Cardiac septum (tissue), 1 donor: ENCODE data around the gene NEURL4. TPM values are rescaled to one million over a fixed set of nuclear protein-coding genes. Genes with fewer than 3 reads are reported as not detected.
"Not testable (repeated sequence)": the region's sequence is repeated elsewhere in the genome, so short reads cannot be mapped to it uniquely, and the experiment has no call there.

Source experiments
- DNase-seq: peaks from one replicate; pipeline ENCODE4 v3.0.0-alpha.2; 2020; ENCODE audit warnings: low spot score
- intact Hi-C: fragments of 100-400 bp; cut with DNase I; formaldehyde crosslinking; loops from one replicate; pipeline ENCODE4 v1.14.0; 2022
- long read RNA-seq: library from polyadenylated mRNA; unstranded; transcript quantifications from one replicate; pipeline ENCODE4 v2.0.0, GENCODE V29; 2021
- total RNA-seq: library from RNA; stranded (reverse); fragmentation: NEBNext Ultra II Directional; extraction: Animal tissue kit (Norgen Biotek cat#: 25700); gene quantifications from one replicate; pipeline ENCODE4 v1.2.1, GENCODE V29; 2021
- donor health status: DM: no; HTN: no; CAD: no.

The NEURL4 gene
- 29.9 TPM for total RNA-seq
- long read RNA-seq, full-length matches to known transcripts: 3 of 32 reads
- long read RNA-seq, partial matches to known transcripts: 18 of 32 reads
- long read RNA-seq, other reads (novel, unspliced or antisense): 11 of 32 reads

- intact Hi-C loops: loop anchor here (1.0 to 2.0 kb wide), 2 partner anchors 20 to 22 kb away; no protein-coding TSS in a partner anchor
- DNase-seq: no peak
Measured at GRCh38 chr17:7328840-7329373, at the start of gene NEURL4. Gene NEURL4, minus strand, starts transcription at chr17:7329335. Its CDS starts 23 bp downstream, at chr17:7329312.

DNA sequence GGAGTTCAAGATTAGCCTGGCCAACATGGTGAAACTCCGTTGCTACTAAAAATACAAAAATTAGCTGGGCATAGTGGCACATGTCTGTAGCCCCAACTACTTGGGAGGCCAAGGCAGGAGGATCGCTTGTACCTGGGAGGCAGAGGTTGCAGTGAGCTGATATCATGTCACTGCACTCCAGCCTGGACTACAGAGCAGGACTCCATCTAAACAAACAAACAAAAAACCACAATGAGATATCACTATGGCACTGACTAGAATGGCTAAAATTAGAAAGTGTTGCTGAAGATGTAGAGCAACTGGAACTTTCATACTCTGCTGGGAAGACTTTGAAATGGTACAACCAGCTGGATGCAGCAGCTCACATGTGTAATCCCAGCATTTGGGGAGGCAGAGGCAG, 45.2 kb upstream of the NEURL4 start:
- no peak for DNase-seq

DNA sequence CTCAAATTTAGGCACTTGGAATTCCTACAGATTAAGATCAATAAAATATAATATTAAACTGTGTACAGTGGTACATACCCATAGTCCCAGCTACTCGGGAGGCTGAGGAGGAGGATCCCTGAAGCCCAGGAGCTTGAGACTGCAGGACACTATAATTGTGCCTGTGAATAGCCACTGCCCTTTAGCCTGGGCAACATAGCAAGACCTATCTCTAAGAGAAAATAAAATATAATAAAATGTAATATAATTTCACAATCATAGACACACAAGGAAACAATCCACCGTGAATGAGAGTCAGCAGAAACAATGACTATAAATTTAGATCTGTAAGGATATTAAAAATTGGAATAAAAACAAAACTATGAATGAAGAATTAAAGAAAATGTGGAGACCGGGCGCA, 41.7 kb upstream of the NEURL4 start:
- intact Hi-C loops: no loop called here
- no peak for DNase-seq

More for the DNA sequence above, 45.2 kb upstream of the NEURL4 start:
- intact Hi-C loops: no loop called here

- intact Hi-C loops: no loop called here
- no peak for DNase-seq
Measured at GRCh38 chr17:7369825-7370224, 40.7 kb upstream of the NEURL4 start.

DNA sequence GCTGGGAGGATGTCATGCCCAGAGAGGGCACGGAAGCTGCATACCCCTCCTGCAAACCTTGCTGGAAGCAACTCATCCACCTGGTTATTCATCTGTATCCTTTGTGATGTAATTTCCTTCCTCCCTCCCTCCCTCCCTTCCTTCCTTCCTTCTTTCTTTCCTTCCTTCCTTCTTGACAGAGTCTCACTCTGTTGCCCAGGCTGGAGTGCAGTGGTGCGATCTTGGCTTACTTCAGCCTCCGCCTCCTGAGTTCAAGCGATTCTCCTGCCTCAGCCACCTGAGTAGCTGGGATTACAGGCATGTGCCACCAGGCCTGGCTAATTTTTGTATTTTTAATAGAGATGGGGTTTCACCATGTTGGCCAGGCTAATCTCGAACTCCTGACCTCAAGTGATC, 39.5 kb upstream of the NEURL4 start:
- DNase-seq, intact Hi-C loops: not testable (repeated sequence)

DNA sequence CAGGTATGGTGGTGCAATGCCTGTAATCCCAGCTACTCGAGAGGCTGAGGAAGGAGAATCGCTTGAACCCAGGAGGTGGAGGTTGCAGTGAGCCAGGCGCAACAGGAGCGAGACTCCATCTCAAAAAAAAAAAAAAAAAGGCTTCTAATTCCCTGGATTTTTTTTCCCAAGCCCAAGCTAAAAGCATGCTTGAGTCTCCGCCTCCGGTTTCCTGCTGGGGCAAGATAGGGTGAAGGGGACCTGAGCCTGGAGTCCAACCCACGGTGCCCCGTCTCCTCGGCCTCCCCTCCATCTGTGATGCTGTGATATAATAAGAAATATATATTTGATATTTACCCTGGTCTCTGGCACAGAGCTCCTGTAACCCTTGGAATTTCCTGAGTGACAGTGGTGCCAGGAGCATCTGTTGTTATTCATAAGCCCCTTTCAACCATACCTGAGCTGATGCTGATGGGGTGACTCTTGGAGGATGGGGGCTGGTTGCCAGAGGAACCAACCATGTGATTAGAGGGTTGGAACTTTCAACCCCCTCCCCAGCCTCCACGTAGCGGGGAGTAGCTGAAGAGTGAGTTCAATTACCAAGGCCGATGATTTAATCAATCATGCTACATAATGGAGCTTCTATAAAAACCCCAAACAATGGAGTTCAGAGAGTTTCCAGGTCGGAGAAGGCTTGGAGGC, 38.9 kb upstream of the NEURL4 start:
- DNase-seq: no peak
- intact Hi-C loops: no loop called here

- intact Hi-C loops: no loop called here
- no peak for DNase-seq
Measured at GRCh38 chr17:7367083-7367482, 37.9 kb upstream of the NEURL4 start.

GRCh38 chr17:7365963-7366362, 36.8 kb upstream of the NEURL4 start:
- intact Hi-C loops: not testable (repeated sequence)

GRCh38 chr17:7363311-7363710, 34.2 kb upstream of the NEURL4 start:
- no peak for DNase-seq
- intact Hi-C loops: no loop called here

More at GRCh38 chr17:7365963-7366362, 36.8 kb upstream of the NEURL4 start:
- not testable (repeated sequence) for DNase-seq

- DNase-seq: no peak
- intact Hi-C loops: no loop called here
Measured at GRCh38 chr17:7361906-7362305, 32.8 kb upstream of the NEURL4 start.

DNA sequence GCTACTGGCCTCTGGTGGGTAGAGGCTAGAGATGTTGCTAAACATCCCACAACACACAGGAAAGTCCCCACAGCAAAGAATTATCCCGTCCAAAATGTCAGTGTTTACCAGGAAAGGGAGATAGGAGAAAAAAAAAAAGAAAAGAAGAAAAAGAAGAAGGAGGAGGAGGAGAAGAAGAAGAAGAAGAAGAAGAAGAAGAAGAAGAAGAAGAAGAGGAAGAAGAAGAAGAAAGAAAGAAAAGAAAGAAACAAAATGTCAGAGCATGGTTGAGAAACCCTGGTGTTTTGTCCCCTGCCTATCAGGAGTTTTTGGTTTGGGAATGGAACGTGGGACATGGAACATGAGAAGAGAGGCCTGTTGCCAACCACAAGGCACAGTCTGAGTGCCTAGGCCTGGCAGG, 28.2 kb upstream of the NEURL4 start:
- intact Hi-C loops: loop anchor here (5.0 kb wide), 1 partner anchor 205 kb away; the partner anchor contains the start of gene SENP3
- DNase-seq: no peak

DNA sequence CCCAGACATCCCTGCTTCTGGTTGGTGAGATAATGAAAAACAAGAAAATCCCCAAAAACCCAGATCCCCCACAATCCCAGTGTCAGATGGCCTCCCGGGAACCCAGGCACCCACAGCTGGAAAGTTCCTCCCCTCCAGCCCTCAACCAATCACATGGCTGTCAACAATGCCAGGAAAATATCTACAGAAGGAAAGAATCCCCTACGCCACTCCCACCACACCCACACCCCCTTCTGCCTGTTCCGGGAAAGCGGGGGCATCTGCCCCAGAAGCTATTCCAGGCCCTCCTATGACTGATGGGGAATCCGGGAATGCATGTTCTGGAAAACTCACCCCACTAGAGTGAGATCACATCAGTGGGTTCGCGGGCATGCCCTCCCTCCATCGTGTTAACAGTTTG, 27.6 kb upstream of the NEURL4 start:
- intact Hi-C loops: loop anchor here (5.0 kb wide), 1 partner anchor 206 kb away; the partner anchor contains the start of gene SENP3
- DNase-seq: no peak

- intact Hi-C loops: loop anchor here (5.0 kb wide), 1 partner anchor 206 kb away; the partner anchor contains the start of gene SENP3
- peak; percentile 90 for DNase-seq
Measured at GRCh38 chr17:7356072-7356549, 27.0 kb upstream of the NEURL4 start.

DNA sequence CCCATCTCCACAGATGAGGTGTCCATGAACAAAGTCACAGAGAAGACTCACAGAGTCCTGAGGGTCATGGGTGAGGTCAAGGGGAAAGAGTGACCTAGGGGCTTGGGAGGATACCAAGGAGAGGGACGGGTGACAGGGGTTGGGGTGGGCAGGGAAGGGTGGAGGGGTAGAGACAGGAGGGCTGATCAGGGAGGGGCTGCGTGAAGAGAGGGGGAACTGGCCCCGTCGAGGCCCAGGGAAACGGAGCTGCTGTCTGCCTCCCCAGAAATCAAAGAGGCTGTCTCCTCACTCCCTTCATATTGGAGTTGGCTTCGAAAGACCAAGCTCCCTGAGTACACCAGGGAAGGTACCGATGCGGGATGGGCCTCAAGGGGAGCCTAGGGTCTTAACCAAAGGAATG, 26.4 kb upstream of the NEURL4 start:
- DNase-seq: no peak
- intact Hi-C loops: loop anchor here (2.0 to 5.0 kb wide), 2 partner anchors 81 to 207 kb away; partner anchors contain the start of gene SENP3

- intact Hi-C loops: loop anchor here (2.0 to 5.0 kb wide), 2 partner anchors 82 to 207 kb away; partner anchors contain the start of gene SENP3
- DNase-seq: peak; percentile 85
Measured at GRCh38 chr17:7355053-7355452, 25.9 kb upstream of the NEURL4 start, which contains the start of gene TMEM95. Gene TMEM95, plus strand, starts transcription at chr17:7355156. Its CDS starts 49 bp downstream, at chr17:7355205.

GRCh38 chr17:7354262-7354843, 25.2 kb upstream of the NEURL4 start:
- no peak for DNase-seq
- intact Hi-C loops: loop anchor here (2.0 kb wide), 1 partner anchor 82 kb away; no protein-coding TSS in a partner anchor

DNA sequence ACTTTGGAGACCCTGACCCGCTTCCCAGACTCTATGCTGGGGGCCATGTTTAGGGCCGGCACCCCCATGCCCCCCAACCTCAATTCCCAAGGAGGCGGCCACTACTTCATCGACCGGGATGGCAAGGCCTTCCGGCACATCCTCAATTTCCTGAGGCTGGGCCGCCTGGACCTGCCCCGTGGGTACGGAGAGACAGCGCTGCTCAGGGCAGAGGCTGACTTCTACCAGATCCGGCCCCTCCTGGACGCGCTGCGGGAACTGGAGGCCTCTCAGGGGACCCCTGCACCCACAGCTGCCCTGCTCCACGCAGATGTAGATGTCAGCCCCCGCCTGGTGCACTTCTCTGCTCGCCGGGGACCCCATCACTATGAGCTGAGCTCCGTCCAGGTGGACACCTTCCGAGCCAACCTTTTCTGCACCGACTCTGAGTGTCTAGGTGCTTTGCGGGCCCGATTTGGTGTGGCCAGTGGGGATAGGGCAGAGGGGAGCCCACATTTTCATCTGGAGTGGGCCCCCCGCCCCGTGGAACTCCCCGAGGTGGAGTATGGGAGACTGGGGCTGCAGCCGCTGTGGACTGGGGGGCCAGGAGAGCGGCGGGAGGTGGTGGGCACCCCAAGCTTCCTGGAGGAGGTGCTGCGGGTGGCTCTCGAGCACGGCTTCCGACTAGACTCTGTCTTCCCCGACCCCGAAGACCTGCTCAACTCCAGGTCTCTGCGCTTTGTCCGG, 23.9 kb upstream of the NEURL4 start:
- DNase-seq: no peak
- intact Hi-C loops: loop anchor here (2.0 kb wide), 1 partner anchor 72 kb away; the partner anchor contains the start of gene SLC2A4

- DNase-seq: no peak
- intact Hi-C loops: loop anchor here (2.0 kb wide), 1 partner anchor 72 kb away; the partner anchor contains the start of gene SLC2A4
Measured at GRCh38 chr17:7352503-7352889, 23.4 kb upstream of the NEURL4 start.
